ENCODE data around the gene FCER1A.

FCER1A gene

GRCh38 chr1:159279773-159280172, 22.4 kb upstream of the FCER1A start:
- Histone ChIP-seq H3K36me3 (replicated peaks) (no peaks in the 10 kb centered on the region), H3K27me3 (replicated peaks) (no peaks in the 10 kb centered on the region), H3K4me3 (ENCODE audit: low read depth, low read length) (no peak overlapping the region), H3K27ac (no peak overlapping the region)
- no peak for TF ChIP-seq CTCF (IDR thresholded peaks at IDR 0.05; ENCODE audit: low read depth, low read length, missing control alignments)
- no peak for DNase-seq
- in situ Hi-C loops (cut with HindIII; ENCODE audit: low pct_ligation_motif_present, low sequenced_read_pairs): no loop called here

DNA sequence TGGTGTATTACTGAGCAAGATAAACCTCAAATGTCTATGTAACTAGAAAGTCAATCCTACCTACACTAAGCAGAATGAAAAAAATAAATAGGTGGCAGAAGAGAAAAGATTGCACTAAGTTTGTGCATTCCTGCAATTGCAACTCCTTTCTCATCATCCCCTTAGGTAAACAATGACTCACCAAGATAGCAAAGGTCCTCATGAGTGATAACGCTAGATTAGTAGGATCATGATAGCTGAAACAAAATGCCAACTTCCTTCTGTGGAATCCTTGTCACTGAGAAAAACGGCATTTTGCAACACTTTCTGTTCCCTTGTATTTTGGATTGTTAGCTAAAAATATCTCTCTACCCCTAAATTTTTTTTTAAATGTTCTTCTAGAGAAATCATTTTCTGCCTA, 20.0 kb upstream of the FCER1A start:
- Histone ChIP-seq H3K27me3 (replicated peaks) (no peaks in the 10 kb centered on the region), H3K27ac (no peak overlapping the region), H3K36me3 (replicated peaks) (no peaks in the 10 kb centered on the region), H3K4me3 (ENCODE audit: low read depth, low read length) (no peak overlapping the region)
- no peak for TF ChIP-seq CTCF (IDR thresholded peaks at IDR 0.05; ENCODE audit: low read depth, low read length, missing control alignments)
- in situ Hi-C loops (cut with HindIII; ENCODE audit: low pct_ligation_motif_present, low sequenced_read_pairs): no loop called here
- no peak for DNase-seq

GRCh38 chr1:159289060-159289459, 13.1 kb upstream of the FCER1A start:
- Histone ChIP-seq H3K4me3 (ENCODE audit: low read depth, low read length) (no peak overlapping the region), H3K27ac (no peak overlapping the region), H3K27me3 (replicated peaks) (no peaks in the 10 kb centered on the region), H3K36me3 (replicated peaks) (no peaks in the 10 kb centered on the region)
- in situ Hi-C loops (cut with HindIII; ENCODE audit: low pct_ligation_motif_present, low sequenced_read_pairs): no loop called here
- TF ChIP-seq CTCF (IDR thresholded peaks at IDR 0.05; ENCODE audit: low read depth, low read length, missing control alignments): no peak
- DNase-seq: no peak

DNA sequence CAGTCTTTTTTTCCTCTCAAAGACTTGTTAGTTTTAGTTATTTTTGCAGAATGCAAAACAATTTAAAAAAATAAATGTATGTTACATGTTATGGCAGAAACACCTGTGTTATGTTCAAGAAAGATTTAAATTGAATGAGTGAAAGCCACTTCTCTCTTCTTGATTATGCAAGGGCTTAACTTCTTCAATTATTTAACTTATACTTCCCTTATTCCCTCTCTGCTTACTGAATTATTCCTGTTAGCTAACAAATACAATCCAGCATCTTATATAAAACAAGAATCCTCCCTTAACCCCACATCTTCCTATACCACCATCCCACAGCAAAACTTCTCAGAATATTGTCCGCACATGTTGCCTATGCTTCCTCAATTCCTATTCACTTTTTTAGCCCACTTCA, 10.7 kb upstream of the FCER1A start:
- no peak overlapping the region for H3K27ac ChIP-seq
- H3K36me3 ChIP-seq (replicated peaks): no peaks in the 10 kb centered on the region
- no peak overlapping the region for H3K4me3 ChIP-seq (ENCODE audit: low read depth, low read length)
- in situ Hi-C loops (cut with HindIII; ENCODE audit: low pct_ligation_motif_present, low sequenced_read_pairs): no loop called here
- DNase-seq: no peak
- TF ChIP-seq CTCF (IDR thresholded peaks at IDR 0.05; ENCODE audit: low read depth, low read length, missing control alignments): no peak
- no peaks in the 10 kb centered on the region for H3K27me3 ChIP-seq (replicated peaks)

DNA sequence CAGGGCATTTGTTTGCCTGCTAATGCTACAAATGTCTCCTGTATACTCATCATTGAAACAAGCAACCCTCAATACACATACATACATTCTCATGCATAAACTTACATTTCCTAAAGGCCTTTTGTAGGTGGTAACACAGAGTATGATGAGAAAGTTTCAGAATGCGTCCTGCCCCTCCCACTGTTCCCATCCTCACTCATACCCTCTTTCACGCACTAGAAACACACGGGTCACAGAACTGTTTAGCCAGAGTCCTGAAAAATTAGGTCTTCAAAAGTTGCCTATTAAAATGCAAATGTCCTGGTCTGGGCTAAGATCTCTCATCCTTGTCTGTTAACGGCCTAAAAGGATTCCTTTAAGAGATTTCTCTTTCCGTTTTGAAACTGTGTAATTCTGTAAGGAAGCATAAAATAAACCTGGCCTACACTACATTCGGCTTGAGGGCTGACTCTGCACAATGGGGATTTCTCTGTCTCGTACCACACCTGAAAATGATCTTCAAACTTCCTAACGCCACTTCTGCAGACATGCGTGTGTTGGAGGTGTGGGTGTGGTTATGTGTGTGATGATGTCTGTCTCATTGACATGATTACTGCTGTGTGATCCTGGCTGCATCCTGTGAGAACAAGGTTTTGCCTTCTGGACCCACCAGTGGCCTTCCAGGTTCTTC, 5.3 kb upstream of the FCER1A start:
- H3K36me3 ChIP-seq (replicated peaks): no peaks in the 10 kb centered on the region
- DNase-seq: no peak
- in situ Hi-C loops (cut with HindIII; ENCODE audit: low pct_ligation_motif_present, low sequenced_read_pairs): no loop called here
- H3K4me3 ChIP-seq (ENCODE audit: low read depth, low read length): no peak overlapping the region
- H3K27ac ChIP-seq: no peak overlapping the region
- no peaks in the 10 kb centered on the region for H3K27me3 ChIP-seq (replicated peaks)
- TF ChIP-seq CTCF (IDR thresholded peaks at IDR 0.05; ENCODE audit: low read depth, low read length, missing control alignments): no peak

DNA sequence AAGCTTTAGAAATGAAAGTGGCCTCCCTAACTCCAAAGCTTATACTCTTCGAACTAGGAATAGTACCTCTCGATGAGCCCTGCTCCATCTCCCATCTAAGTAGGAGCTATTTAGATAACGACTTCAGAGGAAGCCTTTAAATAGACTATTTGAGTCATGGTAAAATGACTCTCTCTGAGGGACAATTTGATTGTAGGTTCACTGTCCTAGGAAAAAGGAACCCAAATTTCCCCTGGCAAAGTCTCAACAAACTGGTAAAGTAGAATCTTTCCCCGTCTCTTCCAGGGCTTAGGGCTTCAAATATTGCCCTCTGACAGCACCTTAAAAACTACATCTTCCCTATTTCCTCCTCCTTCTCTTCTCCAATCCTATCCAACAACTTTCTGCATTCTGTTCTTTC, 2.0 kb upstream of the FCER1A start:
- no peak overlapping the region for H3K27ac ChIP-seq
- in situ Hi-C loops (cut with HindIII; ENCODE audit: low pct_ligation_motif_present, low sequenced_read_pairs): no loop called here
- TF ChIP-seq CTCF (IDR thresholded peaks at IDR 0.05; ENCODE audit: low read depth, low read length, missing control alignments): no peak
- DNase-seq: no peak
- no peaks in the 10 kb centered on the region for H3K27me3 ChIP-seq (replicated peaks)
- H3K36me3 ChIP-seq (replicated peaks): no peaks in the 10 kb centered on the region
- H3K4me3 ChIP-seq (ENCODE audit: low read depth, low read length): no peak overlapping the region
